A549 (cell line): ENCODE measurements around the gene SND1.

Source experiments
- EP300 ChIP-seq, 2 experiments: fragments of >200 bp; sonication (Bioruptor Twin); formaldehyde crosslinking; IDR thresholded peaks; 2 replicates in 1 of 2; 3 replicates in 1 of 2; pipeline ENCODE4 v1.6.1; 2016 to 2017
- ESRRA ChIP-seq: fragments of 150-350 bp; IDR thresholded peaks from 2 replicates; pipeline ENCODE4 v1.6.1; 2014; ENCODE audit warnings: mild to moderate bottlenecking, low read length, borderline replicate concordance
- TF ChIP-seq, protein P1 (sequence below): fragments of >200 bp; sonication (Bioruptor Twin); formaldehyde crosslinking; IDR thresholded peaks from 3 replicates; pipeline ENCODE4 v1.5.1; 2016
- TF ChIP-seq, protein P2 (sequence below): fragments of 250-450 bp; sonication (Bioruptor Pico); IDR thresholded peaks from 2 replicates; pipeline ENCODE4 v1.5.0; 2021; ENCODE audit warnings: mild to moderate bottlenecking, moderate library complexity, borderline replicate concordance

DNA sequence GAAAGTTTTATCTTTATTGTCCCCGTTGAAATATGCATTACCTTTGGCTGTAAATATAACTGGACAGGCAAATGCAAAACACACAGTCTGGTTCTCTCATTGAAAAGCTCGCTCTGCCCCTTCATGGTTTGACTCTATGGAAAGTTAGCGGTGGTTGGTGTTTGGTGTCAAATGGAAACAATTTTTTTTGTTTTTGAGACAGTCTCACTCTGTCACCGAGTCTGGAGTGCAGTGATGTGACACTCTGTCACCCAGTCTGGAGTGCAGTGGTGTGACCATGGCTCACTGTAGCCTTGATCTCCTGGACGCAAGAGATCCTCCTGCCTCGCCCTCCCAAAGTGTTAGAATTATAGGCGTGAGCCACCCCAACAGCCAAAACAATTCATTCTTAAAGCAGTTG, 229.6 kb downstream of the SND1 start:
- TF ChIP-seq, protein P1, sequence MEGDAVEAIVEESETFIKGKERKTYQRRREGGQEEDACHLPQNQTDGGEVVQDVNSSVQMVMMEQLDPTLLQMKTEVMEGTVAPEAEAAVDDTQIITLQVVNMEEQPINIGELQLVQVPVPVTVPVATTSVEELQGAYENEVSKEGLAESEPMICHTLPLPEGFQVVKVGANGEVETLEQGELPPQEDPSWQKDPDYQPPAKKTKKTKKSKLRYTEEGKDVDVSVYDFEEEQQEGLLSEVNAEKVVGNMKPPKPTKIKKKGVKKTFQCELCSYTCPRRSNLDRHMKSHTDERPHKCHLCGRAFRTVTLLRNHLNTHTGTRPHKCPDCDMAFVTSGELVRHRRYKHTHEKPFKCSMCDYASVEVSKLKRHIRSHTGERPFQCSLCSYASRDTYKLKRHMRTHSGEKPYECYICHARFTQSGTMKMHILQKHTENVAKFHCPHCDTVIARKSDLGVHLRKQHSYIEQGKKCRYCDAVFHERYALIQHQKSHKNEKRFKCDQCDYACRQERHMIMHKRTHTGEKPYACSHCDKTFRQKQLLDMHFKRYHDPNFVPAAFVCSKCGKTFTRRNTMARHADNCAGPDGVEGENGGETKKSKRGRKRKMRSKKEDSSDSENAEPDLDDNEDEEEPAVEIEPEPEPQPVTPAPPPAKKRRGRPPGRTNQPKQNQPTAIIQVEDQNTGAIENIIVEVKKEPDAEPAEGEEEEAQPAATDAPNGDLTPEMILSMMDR: no peak
- TF ChIP-seq ESRRA: no peak
- TF ChIP-seq, protein P2, sequence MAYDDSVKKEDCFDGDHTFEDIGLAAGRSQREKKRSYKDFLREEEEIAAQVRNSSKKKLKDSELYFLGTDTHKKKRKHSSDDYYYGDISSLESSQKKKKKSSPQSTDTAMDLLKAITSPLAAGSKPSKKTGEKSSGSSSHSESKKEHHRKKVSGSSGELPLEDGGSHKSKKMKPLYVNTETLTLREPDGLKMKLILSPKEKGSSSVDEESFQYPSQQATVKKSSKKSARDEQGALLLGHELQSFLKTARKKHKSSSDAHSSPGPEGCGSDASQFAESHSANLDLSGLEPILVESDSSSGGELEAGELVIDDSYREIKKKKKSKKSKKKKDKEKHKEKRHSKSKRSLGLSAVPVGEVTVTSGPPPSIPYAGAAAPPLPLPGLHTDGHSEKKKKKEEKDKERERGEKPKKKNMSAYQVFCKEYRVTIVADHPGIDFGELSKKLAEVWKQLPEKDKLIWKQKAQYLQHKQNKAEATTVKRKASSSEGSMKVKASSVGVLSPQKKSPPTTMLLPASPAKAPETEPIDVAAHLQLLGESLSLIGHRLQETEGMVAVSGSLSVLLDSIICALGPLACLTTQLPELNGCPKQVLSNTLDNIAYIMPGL: no peak
- TF ChIP-seq EP300 (IDR thresholded peaks at IDR 0.05): no peak
